ENCODE measurements around the gene TMEM125. TPM values are rescaled to one million over a fixed set of nuclear protein-coding genes. Genes with fewer than 3 reads are reported as not detected.

TMEM125 gene
- total RNA-seq (not detected), polyA plus RNA-seq (not detected)

DNA sequence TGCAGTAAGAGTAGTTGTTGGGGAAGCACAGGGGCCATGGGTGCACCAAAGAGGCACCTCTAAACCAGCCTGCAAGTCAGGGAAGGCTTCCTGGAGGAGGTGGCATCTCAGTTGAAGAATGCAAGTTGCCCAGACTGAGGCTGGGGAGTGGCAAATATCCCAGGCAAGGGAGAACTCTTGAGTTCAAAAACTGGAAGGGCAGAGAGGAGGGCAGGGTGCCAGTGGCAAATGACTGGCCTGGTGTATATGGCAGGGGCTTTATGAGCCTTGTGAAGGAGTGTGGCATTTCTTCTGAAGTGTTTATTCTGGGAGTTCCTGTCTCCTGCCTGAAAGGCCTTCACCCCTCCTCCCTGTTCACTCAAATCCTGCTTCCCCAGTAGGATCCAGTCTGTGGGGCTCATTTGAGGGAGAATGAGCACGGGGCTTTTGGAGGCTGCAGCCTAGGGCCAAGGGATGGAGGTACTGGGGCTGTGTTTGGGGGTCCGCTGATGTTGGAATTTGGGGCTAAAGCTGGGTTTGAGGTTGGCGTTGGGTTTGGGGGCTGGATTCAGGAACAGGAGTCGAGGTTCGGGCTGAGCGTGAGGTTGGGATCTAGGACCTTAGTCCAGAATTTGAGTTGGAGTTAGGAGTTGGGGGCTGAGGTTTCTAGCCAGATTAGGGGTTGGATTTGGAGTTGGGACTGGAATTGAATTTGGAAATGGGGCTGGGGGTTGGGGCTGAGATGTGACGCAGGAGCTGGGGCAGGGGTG, at the start of gene TMEM125:
Gene TMEM125, plus strand, starts transcription at position 357 of the 749 bp plus-strand sequence. CDS start 2,740 bp downstream, outside the sequence.
- Mint-ChIP-seq H3K4me3 (peak within 1 kb of the TSS in 1 of 4 donors; percentile 39), H3K27ac (no peak within 1 kb of the TSS), H3K4me1 (peaks cover 0 to 26% (median 11%) of the 10 kb centered on the region in 4 donors), H3K36me3 (peaks cover under 1% of the 10 kb centered on the region), H3K9me3 (peaks cover 0 to 3% (median under 1%) of the 10 kb centered on the region in 7 donors), H3K27me3 (peaks cover 26% of the 10 kb centered on the region)
- no peaks in the 10 kb centered on the region for H3K36me3 ChIP-seq (ENCODE audit: control insufficient read depth, insufficient read depth, low read length)
- peaks cover 11% of the 10 kb centered on the region for H3K4me1 ChIP-seq (ENCODE audit: control insufficient read depth, insufficient read depth, low read length, poor library complexity, severe bottlenecking)
- ATAC-seq (ENCODE audit: low read depth in 2 of 2) (no peak), DNase-seq (no peak)
- H3K27ac ChIP-seq (ENCODE audit: insufficient read depth, low read length, poor library complexity, severe bottlenecking), result no peak within 1 kb of the TSS
- H3K9me3 ChIP-seq (ENCODE audit: control insufficient read depth in 2 of 2, low read length in 2 of 2), result no peaks in the 10 kb centered on the region
- H3K4me3 ChIP-seq (ENCODE audit: low read depth, low read length), result no peak within 1 kb of the TSS
- peaks cover 3% of the 10 kb centered on the region for H3K27me3 ChIP-seq (ENCODE audit: control insufficient read depth, insufficient read depth, low read length)

DNA sequence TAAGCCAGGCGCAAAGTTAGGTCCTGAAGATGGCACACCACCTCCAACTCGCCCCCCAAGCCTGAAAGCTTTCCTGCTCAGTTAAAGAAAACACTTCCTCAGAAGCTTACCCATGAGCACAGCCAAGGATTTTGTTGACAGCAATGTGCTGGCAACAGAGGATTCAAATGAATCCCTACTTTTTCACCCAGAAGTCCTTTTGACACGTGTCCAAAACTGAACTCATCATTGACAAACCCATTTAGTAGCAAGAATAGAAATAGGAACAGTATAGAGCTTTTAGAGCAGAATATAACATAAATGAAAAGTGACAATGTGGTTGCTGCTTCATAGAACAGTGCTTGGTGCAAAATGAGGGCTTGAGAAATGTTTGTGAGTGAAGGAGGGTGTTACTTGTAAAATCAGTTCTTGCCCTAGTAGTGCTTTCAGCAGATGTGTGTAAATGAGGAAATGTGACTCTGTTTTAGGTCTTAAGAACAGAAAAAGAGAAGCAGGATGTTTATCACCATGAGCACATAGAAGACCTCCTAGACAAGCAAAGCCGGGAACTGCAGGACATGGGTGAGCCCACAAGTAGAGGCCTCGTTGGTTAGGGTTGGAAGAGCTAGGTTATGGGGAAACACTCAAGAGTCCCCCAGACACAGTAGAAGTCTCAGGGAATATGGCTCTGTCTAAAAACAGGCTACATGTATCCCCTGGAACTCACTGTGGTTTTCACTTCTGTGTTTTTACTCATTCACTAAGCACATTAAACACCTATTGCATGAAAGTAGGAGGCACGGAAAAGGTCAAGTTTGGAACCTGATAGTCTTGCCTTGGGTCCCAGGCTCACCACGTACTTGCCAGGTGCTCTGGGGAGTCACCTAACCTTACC, 48.6 kb upstream of the TMEM125 start:
- H3K4me3 Mint-ChIP-seq, result no peak overlapping the region
- Histone ChIP-seq H3K9me3 (ENCODE audit: control insufficient read depth in 2 of 2, low read length in 2 of 2) (no peaks in the 10 kb centered on the region), H3K4me3 (ENCODE audit: low read depth, low read length) (no peak overlapping the region), H3K4me1 (ENCODE audit: control insufficient read depth, insufficient read depth, low read length, poor library complexity, severe bottlenecking) (no peaks in the 10 kb centered on the region), H3K36me3 (ENCODE audit: control insufficient read depth, insufficient read depth, low read length) (no peaks in the 10 kb centered on the region), H3K27me3 (ENCODE audit: control insufficient read depth, insufficient read depth, low read length) (no peaks in the 10 kb centered on the region), H3K27ac (ENCODE audit: insufficient read depth, low read length, poor library complexity, severe bottlenecking) (no peak overlapping the region)
- H3K9me3 Mint-ChIP-seq, result no peaks in the 10 kb centered on the region
- H3K27me3 Mint-ChIP-seq, result peaks cover 5% of the 10 kb centered on the region
- H3K36me3 Mint-ChIP-seq, result no peaks in the 10 kb centered on the region
- H3K4me1 Mint-ChIP-seq, result peaks cover 0 to 9% (median 4%) of the 10 kb centered on the region in 4 donors
- DNase-seq (peak in 1 of 3 donors; percentile 45), ATAC-seq (ENCODE audit: low read depth in 2 of 2) (peak; percentile 31 to 46)
- peak overlapping the region; percentile 3 to 93 (median 65) for H3K27ac Mint-ChIP-seq

DNA sequence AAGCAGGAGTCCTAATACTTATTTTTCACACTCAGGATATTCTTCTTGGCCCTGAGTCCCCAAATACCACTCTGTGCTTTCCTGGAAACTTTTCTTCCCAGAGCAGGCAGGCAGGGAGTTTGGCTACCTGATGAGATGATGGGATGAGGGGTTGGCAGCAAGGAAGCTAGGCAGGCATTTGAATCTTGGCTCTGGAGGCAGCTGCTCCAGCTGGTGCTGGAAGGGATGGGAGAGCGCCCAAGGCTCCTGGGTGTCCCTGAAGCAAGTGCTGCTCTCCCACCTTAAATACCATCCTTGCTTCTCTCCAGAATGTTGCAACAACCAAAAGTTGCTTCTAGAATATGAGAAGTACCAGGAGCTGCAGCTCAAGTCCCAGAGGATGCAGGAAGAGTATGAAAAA, 48.0 kb upstream of the TMEM125 start:
- Histone ChIP-seq H3K27ac (ENCODE audit: insufficient read depth, low read length, poor library complexity, severe bottlenecking) (no peak overlapping the region), H3K27me3 (ENCODE audit: control insufficient read depth, insufficient read depth, low read length) (no peaks in the 10 kb centered on the region), H3K9me3 (ENCODE audit: control insufficient read depth in 2 of 2, low read length in 2 of 2) (no peaks in the 10 kb centered on the region), H3K4me1 (ENCODE audit: control insufficient read depth, insufficient read depth, low read length, poor library complexity, severe bottlenecking) (no peaks in the 10 kb centered on the region), H3K36me3 (ENCODE audit: control insufficient read depth, insufficient read depth, low read length) (no peaks in the 10 kb centered on the region), H3K4me3 (ENCODE audit: low read depth, low read length) (no peak overlapping the region)
- no peaks in the 10 kb centered on the region for H3K36me3 Mint-ChIP-seq
- ATAC-seq (ENCODE audit: low read depth in 2 of 2), result no peak
- H3K27ac Mint-ChIP-seq, result peak overlapping the region in 2 of 3 donors; percentile 3 to 93
- H3K27me3 Mint-ChIP-seq, result peaks cover 5% of the 10 kb centered on the region
- DNase-seq, result no peak
- no peak overlapping the region for H3K4me3 Mint-ChIP-seq
- no peaks in the 10 kb centered on the region for H3K9me3 Mint-ChIP-seq
- peaks cover 0 to 9% (median 4%) of the 10 kb centered on the region in 4 donors for H3K4me1 Mint-ChIP-seq

DNA sequence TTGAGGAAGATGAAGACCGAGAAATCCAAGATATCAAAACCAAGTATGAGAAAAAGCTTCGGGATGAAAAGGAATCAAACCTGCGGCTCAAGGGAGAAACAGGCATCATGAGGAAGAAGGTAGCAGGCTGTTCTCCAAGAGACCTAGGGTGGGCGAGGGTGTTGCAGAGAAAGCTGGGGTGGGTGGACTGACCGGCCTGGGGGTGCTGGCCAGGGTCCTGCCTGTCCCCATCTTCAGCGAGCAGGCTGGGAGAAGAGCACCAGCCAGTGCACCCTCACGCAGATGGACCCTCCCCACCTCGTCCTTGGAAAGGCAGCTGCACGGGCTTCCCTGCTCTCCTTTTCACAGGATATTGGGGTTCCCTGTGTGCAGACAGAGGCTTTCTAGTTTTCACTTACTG, 46.9 kb upstream of the TMEM125 start:
- no peaks in the 10 kb centered on the region for H3K36me3 Mint-ChIP-seq
- H3K27me3 Mint-ChIP-seq, result peaks cover 12% of the 10 kb centered on the region
- no peaks in the 10 kb centered on the region for H3K36me3 ChIP-seq (ENCODE audit: control insufficient read depth, insufficient read depth, low read length)
- DNase-seq (no peak), ATAC-seq (ENCODE audit: low read depth in 2 of 2) (no peak)
- H3K27ac Mint-ChIP-seq, result no peak overlapping the region
- H3K4me1 Mint-ChIP-seq, result peaks cover 0 to 9% (median 4%) of the 10 kb centered on the region in 4 donors
- no peak overlapping the region for H3K4me3 ChIP-seq (ENCODE audit: low read depth, low read length)
- H3K27me3 ChIP-seq (ENCODE audit: control insufficient read depth, insufficient read depth, low read length), result no peaks in the 10 kb centered on the region
- no peak overlapping the region for H3K4me3 Mint-ChIP-seq
- no peak overlapping the region for H3K27ac ChIP-seq (ENCODE audit: insufficient read depth, low read length, poor library complexity, severe bottlenecking)
- H3K9me3 ChIP-seq (ENCODE audit: control insufficient read depth in 2 of 2, low read length in 2 of 2), result no peaks in the 10 kb centered on the region
- no peaks in the 10 kb centered on the region for H3K4me1 ChIP-seq (ENCODE audit: control insufficient read depth, insufficient read depth, low read length, poor library complexity, severe bottlenecking)
- H3K9me3 Mint-ChIP-seq, result no peaks in the 10 kb centered on the region

DNA sequence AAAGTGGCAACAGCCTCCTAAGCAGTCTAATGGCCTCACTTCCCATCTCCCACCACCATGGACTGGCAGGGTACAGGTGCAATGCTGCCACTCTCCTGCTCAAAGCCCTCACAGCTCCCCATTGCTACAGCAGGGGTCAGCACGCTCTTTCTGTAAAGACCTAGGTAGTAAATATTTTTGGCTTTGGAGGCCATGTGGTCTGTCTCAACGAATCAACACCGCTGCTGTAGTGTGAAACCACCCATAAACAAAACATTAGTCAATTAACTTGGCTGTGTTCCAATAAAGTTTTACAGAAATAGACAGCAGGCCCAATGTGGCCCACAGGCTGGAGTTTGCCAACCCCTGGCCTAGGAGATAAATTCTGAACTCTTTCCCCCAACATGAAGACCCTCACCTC, 44.6 kb upstream of the TMEM125 start:
- Histone ChIP-seq H3K9me3 (ENCODE audit: control insufficient read depth in 2 of 2, low read length in 2 of 2) (no peaks in the 10 kb centered on the region), H3K36me3 (ENCODE audit: control insufficient read depth, insufficient read depth, low read length) (no peaks in the 10 kb centered on the region), H3K27ac (ENCODE audit: insufficient read depth, low read length, poor library complexity, severe bottlenecking) (no peak overlapping the region), H3K4me3 (ENCODE audit: low read depth, low read length) (no peak overlapping the region), H3K4me1 (ENCODE audit: control insufficient read depth, insufficient read depth, low read length, poor library complexity, severe bottlenecking) (no peaks in the 10 kb centered on the region), H3K27me3 (ENCODE audit: control insufficient read depth, insufficient read depth, low read length) (no peaks in the 10 kb centered on the region)
- H3K27me3 Mint-ChIP-seq, result peaks cover 12% of the 10 kb centered on the region
- no peak overlapping the region for H3K4me3 Mint-ChIP-seq
- no peak for DNase-seq
- H3K36me3 Mint-ChIP-seq, result no peaks in the 10 kb centered on the region
- H3K27ac Mint-ChIP-seq, result no peak overlapping the region
- peaks cover 0 to 9% (median 4%) of the 10 kb centered on the region in 4 donors for H3K4me1 Mint-ChIP-seq
- H3K9me3 Mint-ChIP-seq, result no peaks in the 10 kb centered on the region
- ATAC-seq (ENCODE audit: low read depth in 2 of 2), result no peak

DNA sequence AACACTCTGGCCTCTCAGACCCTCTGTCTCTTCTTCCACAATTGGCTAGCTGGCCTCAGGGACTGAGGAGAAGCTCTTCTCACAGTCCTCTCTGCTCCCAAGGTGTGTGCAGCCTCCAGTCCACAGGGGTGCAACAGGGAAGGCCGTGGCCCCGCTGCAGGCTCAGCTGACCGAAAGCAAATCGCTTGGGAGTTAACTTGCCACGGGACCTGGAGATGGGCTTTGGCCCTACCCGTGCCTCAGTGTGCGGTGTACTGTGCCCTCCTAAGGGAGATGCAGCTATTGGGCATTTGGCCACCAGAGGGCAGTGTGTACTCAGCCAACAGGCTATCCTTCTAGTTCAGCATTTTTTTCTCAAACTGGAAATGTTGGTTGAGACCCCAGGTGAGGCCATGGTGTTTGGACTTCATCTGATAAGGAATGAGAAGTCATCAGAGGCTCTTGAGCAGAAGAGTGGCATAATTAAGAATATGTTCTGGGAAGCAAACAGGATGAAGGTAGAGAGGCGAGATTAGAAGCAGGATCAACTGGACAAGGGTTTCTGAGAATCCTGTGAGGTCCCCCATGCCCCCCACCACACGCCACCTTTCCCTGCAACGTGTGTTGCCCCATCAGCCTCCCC, 42.5 kb upstream of the TMEM125 start:
- no peaks in the 10 kb centered on the region for H3K36me3 Mint-ChIP-seq
- Histone ChIP-seq H3K36me3 (ENCODE audit: control insufficient read depth, insufficient read depth, low read length) (no peaks in the 10 kb centered on the region), H3K4me1 (ENCODE audit: control insufficient read depth, insufficient read depth, low read length, poor library complexity, severe bottlenecking) (no peaks in the 10 kb centered on the region), H3K27ac (ENCODE audit: insufficient read depth, low read length, poor library complexity, severe bottlenecking) (no peak overlapping the region), H3K4me3 (ENCODE audit: low read depth, low read length) (no peak overlapping the region), H3K27me3 (ENCODE audit: control insufficient read depth, insufficient read depth, low read length) (no peaks in the 10 kb centered on the region), H3K9me3 (ENCODE audit: control insufficient read depth in 2 of 2, low read length in 2 of 2) (no peaks in the 10 kb centered on the region)
- H3K27me3 Mint-ChIP-seq, result peaks cover 12% of the 10 kb centered on the region
- H3K4me3 Mint-ChIP-seq, result no peak overlapping the region
- H3K4me1 Mint-ChIP-seq, result no peaks in the 10 kb centered on the region
- DNase-seq (peak; percentile 70 to 76 (median 72)), ATAC-seq (ENCODE audit: low read depth in 2 of 2) (peak; percentile 75 to 84)
- H3K27ac Mint-ChIP-seq, result no peak overlapping the region
- no peaks in the 10 kb centered on the region for H3K9me3 Mint-ChIP-seq

DNA sequence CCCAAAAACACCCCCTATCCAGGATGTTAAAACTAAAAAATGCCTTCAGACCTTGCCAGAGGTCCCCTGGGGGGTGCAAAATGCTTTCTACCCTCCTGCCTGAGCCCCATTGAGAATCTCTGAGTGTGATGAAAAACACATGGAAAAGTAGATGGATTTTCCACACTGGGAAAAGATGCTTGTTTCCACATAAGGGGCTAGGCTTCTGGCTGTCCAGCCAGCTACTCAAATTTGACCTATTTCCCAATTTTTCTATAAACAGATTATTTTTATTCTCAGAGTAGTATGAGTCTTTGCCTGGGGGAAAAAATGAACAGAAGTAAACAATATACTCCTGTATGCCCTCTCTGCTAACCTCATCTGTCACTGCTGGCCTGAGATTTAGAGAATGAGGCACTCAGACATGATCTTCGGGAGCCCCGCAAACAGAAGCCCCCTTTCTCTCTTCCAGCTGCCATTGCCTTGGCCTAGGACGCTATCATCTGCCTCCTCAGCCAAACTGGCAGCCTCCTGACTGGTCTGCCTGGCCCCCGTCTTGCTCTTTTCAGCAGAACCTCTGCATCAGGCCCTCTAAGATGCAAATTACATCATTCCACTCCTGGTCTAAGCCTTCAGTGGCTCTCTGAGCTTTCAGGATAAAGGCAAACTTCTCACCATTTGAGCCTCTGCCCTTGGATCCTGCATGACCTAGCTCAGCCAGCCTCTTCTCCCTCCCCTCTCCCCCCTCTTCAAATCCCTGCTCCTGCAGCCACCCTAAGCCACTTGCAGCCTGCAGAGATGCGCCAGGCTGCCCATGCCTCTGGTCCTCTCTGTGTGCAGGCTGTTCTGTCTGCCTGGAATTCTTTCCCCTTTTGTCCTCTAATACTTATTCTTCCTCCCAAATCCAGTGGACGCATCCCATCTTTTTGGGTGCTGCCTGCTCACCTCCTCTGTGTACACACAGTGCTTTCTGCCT, 39.7 kb upstream of the TMEM125 start:
- H3K27ac Mint-ChIP-seq, result no peak overlapping the region
- no peaks in the 10 kb centered on the region for H3K36me3 ChIP-seq (ENCODE audit: control insufficient read depth, insufficient read depth, low read length)
- no peak overlapping the region for H3K4me3 ChIP-seq (ENCODE audit: low read depth, low read length)
- ATAC-seq (ENCODE audit: low read depth in 2 of 2) (no peak), DNase-seq (no peak)
- H3K4me3 Mint-ChIP-seq, result no peak overlapping the region
- H3K36me3 Mint-ChIP-seq, result no peaks in the 10 kb centered on the region
- H3K27me3 Mint-ChIP-seq, result peaks cover 8% of the 10 kb centered on the region
- H3K4me1 ChIP-seq (ENCODE audit: control insufficient read depth, insufficient read depth, low read length, poor library complexity, severe bottlenecking), result no peaks in the 10 kb centered on the region
- H3K9me3 ChIP-seq (ENCODE audit: control insufficient read depth in 2 of 2, low read length in 2 of 2), result no peaks in the 10 kb centered on the region
- no peaks in the 10 kb centered on the region for H3K27me3 ChIP-seq (ENCODE audit: control insufficient read depth, insufficient read depth, low read length)
- peaks cover 0 to 2% (median 0%) of the 10 kb centered on the region in 7 donors for H3K9me3 Mint-ChIP-seq
- no peaks in the 10 kb centered on the region for H3K4me1 Mint-ChIP-seq
- H3K27ac ChIP-seq (ENCODE audit: insufficient read depth, low read length, poor library complexity, severe bottlenecking), result no peak overlapping the region
